Neural cell (in vitro differentiated cells): ENCODE data around the gene NCF2. TPM values are rescaled to one million over a fixed set of nuclear protein-coding genes. Genes with fewer than 3 reads are reported as not detected.
"Not testable (repeated sequence)": the region's sequence is repeated elsewhere in the genome, so short reads cannot be mapped to it uniquely, and the experiment has no call there.

ENCODE experiments used
- H2AFZ ChIP-seq: fragments of 200-600, 300-800 bp; sonication (generic), shearing (Covaris generic); 2 replicates; pipeline ENCODE4 v1.6.0; 2014; ENCODE audit warnings: low read depth, mild to moderate bottlenecking, antibody characterized with exemption, low read length, moderate library complexity
- H3F3A ChIP-seq: fragments of 200-600 bp; shearing (Covaris generic); 2 replicates; pipeline ENCODE4 v1.6.1; 2016; ENCODE audit warnings: mild to moderate bottlenecking, moderate library complexity, mixed read lengths, antibody characterized with exemption, low read length; ENCODE audit not compliant: insufficient read depth, poor library complexity, severe bottlenecking
- H3K27ac ChIP-seq: fragments of 200-600, 300-800 bp; sonication (generic), shearing (Covaris generic); 2 replicates; pipeline ENCODE4 v1.5.1; 2014; ENCODE audit warnings: mild to moderate bottlenecking, low read length, moderate library complexity
- H3K27me3 ChIP-seq: fragments of 300-800, 200-600 bp; sonication (generic), shearing (Covaris generic); 2 replicates; pipeline ENCODE4 v1.6.0; 2014; ENCODE audit warnings: mild to moderate bottlenecking, low read depth, low read length, moderate library complexity; ENCODE audit not compliant: insufficient read depth
- H3K36me3 ChIP-seq: fragments of 300-800, 200-600 bp; sonication (generic), shearing (Covaris generic); 2 replicates; pipeline ENCODE4 v1.5.1; 2014; ENCODE audit warnings: mild to moderate bottlenecking, antibody characterized with exemption, low read length, moderate library complexity; ENCODE audit not compliant: insufficient read depth
- H3K4me2 ChIP-seq: fragments of 300-800, 200-600 bp; sonication (generic), shearing (Covaris generic); 2 replicates; pipeline ENCODE4 v1.6.0; 2014; ENCODE audit warnings: mild to moderate bottlenecking, low read length
- H3K4me3 ChIP-seq: fragments of 300-800, 200-600 bp; sonication (generic), shearing (Covaris generic); 2 replicates; pipeline ENCODE4 v1.5.1; 2014; ENCODE audit warnings: mild to moderate bottlenecking, low read length, moderate library complexity
- H3K79me2 ChIP-seq: fragments of 200-600 bp; shearing (Covaris generic); replicated peaks from 2 replicates; pipeline ENCODE4 v1.6.0; 2014; ENCODE audit warnings: mild to moderate bottlenecking, low read length, moderate library complexity; ENCODE audit not compliant: insufficient read depth
- H3K9ac ChIP-seq: fragments of 300-800, 200-600 bp; sonication (generic), shearing (Covaris generic); 2 replicates; pipeline ENCODE4 v1.6.1; 2016; ENCODE audit warnings: mild to moderate bottlenecking, low read length, mixed read lengths
- H3K9me2 ChIP-seq: fragments of 200-600 bp; shearing (Covaris generic); 2 replicates; pipeline ENCODE4 v1.6.1; 2016; ENCODE audit warnings: mild to moderate bottlenecking, low read length, mixed read lengths; ENCODE audit not compliant: insufficient read depth
- H3K9me3 ChIP-seq: fragments of 200-600, 300-800 bp; sonication (generic), shearing (Covaris generic); 2 replicates; pipeline ENCODE4 v1.6.1; 2016; ENCODE audit warnings: mild to moderate bottlenecking, mixed run types, low read length, moderate library complexity, mixed read lengths
- H4K20me1 ChIP-seq: fragments of 200-600 bp; shearing (Covaris generic); 2 replicates; pipeline ENCODE4 v1.6.1; 2016; ENCODE audit warnings: mild to moderate bottlenecking, mixed run types; ENCODE audit not compliant: insufficient read depth
- CTCF ChIP-seq: fragments of 450-650 bp; IDR thresholded peaks from 2 replicates; pipeline ENCODE4 v1.5.1; 2014; ENCODE audit warnings: antibody characterized with exemption, mild to moderate bottlenecking, moderate library complexity; ENCODE audit not compliant: poor library complexity, severe bottlenecking
- EP300 ChIP-seq: fragments of 450-650 bp; conservative IDR thresholded peaks from 2 replicates; pipeline ENCODE4 v1.6.1; 2014; ENCODE audit warnings: antibody characterized with exemption, mild to moderate bottlenecking, moderate library complexity; ENCODE audit not compliant: poor library complexity, severe bottlenecking
- EZH2 ChIP-seq: fragments of 200-600, 300-800 bp; shearing (Covaris generic), sonication (generic); IDR thresholded peaks from 2 replicates; pipeline ENCODE4 v1.6.1; 2014; ENCODE audit warnings: antibody characterized with exemption, low read length, borderline replicate concordance, mild to moderate bottlenecking; ENCODE audit not compliant: insufficient read depth, poor library complexity, severe bottlenecking
- MXI1 ChIP-seq: fragments of 450-650 bp; conservative IDR thresholded peaks from 2 replicates; pipeline ENCODE4 v1.6.1; 2014; ENCODE audit warnings: antibody characterized with exemption, mild to moderate bottlenecking; ENCODE audit not compliant: poor library complexity, severe bottlenecking
- POLR2AphosphoS5 ChIP-seq: IDR thresholded peaks from 2 replicates; pipeline ENCODE4 v1.6.1; 2012
- RAD21 ChIP-seq: fragments of 450-650 bp; conservative IDR thresholded peaks from 2 replicates; pipeline ENCODE4 v1.6.1; 2014; ENCODE audit warnings: antibody characterized with exemption, mild to moderate bottlenecking, moderate library complexity
- REST ChIP-seq: IDR thresholded peaks from 2 replicates; pipeline ENCODE4 v1.6.1; 2012; ENCODE audit warnings: borderline replicate concordance
- SMC3 ChIP-seq: fragments of 450-650 bp; conservative IDR thresholded peaks from 2 replicates; pipeline ENCODE4 v1.6.1; 2014; ENCODE audit warnings: antibody characterized with exemption, mild to moderate bottlenecking, moderate library complexity; ENCODE audit not compliant: poor library complexity
- TAF1 ChIP-seq: IDR thresholded peaks from 2 replicates; pipeline ENCODE4 v1.6.1; 2012; ENCODE audit warnings: low read depth
- polyA plus RNA-seq: library from polyadenylated mRNA; depleted of rRNA; stranded (reverse); fragments of >200 nt; gene quantifications from 2 replicates; pipeline ENCODE4 v1.2.3, GENCODE V29; 2014

NCF2 gene
- polyA plus RNA-seq, 1 donor from 2014 or later: not detected

- H3K27me3 ChIP-seq: no peaks in the 10 kb centered on the region
- TF ChIP-seq MXI1 (no peak), REST (no peak), TAF1 (no peak), CTCF (no peak), EZH2 (no peak), RAD21 (no peak), SMC3 (no peak), POLR2AphosphoS5 (no peak), EP300 (no peak)
- no peaks in the 10 kb centered on the region for H3K36me3 ChIP-seq
- no peaks in the 10 kb centered on the region for H4K20me1 ChIP-seq
- no peak overlapping the region for H3K27ac ChIP-seq
- no peaks in the 10 kb centered on the region for H3K9me2 ChIP-seq
- no peak overlapping the region for H3K9ac ChIP-seq
- H3K4me3 ChIP-seq: no peak overlapping the region
- H3K4me2 ChIP-seq: no peak overlapping the region
- no peaks in the 10 kb centered on the region for H3K9me3 ChIP-seq
- no peaks in the 10 kb centered on the region for H3F3A ChIP-seq
- H3K79me2 ChIP-seq: no peaks in the 10 kb centered on the region
- H2AFZ ChIP-seq: no peak overlapping the region
Measured at GRCh38 chr1:183620311-183620710, 30.1 kb upstream of the NCF2 start.

GRCh38 chr1:183619781-183620180 lies 29.5 kb upstream of the NCF2 start:
- Histone ChIP-seq H3K9ac (no peak overlapping the region), H3K27ac (no peak overlapping the region), H3K27me3 (no peaks in the 10 kb centered on the region), H4K20me1 (no peaks in the 10 kb centered on the region), H2AFZ (no peak overlapping the region), H3K9me2 (no peaks in the 10 kb centered on the region), H3K79me2 (no peaks in the 10 kb centered on the region), H3F3A (no peaks in the 10 kb centered on the region), H3K9me3 (no peaks in the 10 kb centered on the region), H3K36me3 (no peaks in the 10 kb centered on the region), H3K4me2 (no peak overlapping the region), H3K4me3 (no peak overlapping the region)
- TF ChIP-seq EZH2: no peak
- TF ChIP-seq RAD21: no peak
- TF ChIP-seq SMC3: no peak
- TF ChIP-seq TAF1: no peak
- no peak for TF ChIP-seq CTCF
- TF ChIP-seq MXI1: no peak
- TF ChIP-seq REST: no peak

- H3K27me3 ChIP-seq, H3K9me2 ChIP-seq, H3K27ac ChIP-seq, H2AFZ ChIP-seq, H3K9ac ChIP-seq, H3F3A ChIP-seq, H3K9me3 ChIP-seq, H3K36me3 ChIP-seq, H3K4me2 ChIP-seq, H3K79me2 ChIP-seq, H4K20me1 ChIP-seq, H3K4me3 ChIP-seq: not testable (repeated sequence)
Measured at GRCh38 chr1:183618202-183618601, 27.9 kb upstream of the NCF2 start.
